PC-3 (cell line): Measurements from ENCODE around the gene TRIM38. TPM values are rescaled to one million over a fixed set of nuclear protein-coding genes. Genes with fewer than 3 reads are reported as not detected.

Experiments used
- ATAC-seq: fragments of 200-7000 bp; cut with Tn5 transposase; 2 replicates; pipeline ENCODE4 v1.9.1; 2020; ENCODE audit warnings: mild to moderate bottlenecking, moderate library complexity
- BruUV-seq: library from RNA; stranded (reverse); fragments of 400-500 nt; replicated peaks from 2 replicates; lab custom pipeline; 2021; lab: Mats Ljungman, UMichigan
- CTCF ChIA-PET: fragments of 300-600 bp; sonication (Branson Sonifier 250); formaldehyde crosslinking; loops from one replicate; lab custom pipeline; 2022; ENCODE audit warnings: antibody characterized with exemption; lab: Charles Lee
- POLR2A ChIA-PET: fragments of 300-600 bp; sonication (Branson Sonifier 250); formaldehyde crosslinking; loops from one replicate; lab custom pipeline; 2022; ENCODE audit warnings: antibody characterized with exemption; ENCODE audit not compliant: unreplicated experiment; lab: Charles Lee
- DNase-seq: peaks from one replicate; pipeline ENCODE4 v3.0.0-alpha.2; 2015
- H2AFZ ChIP-seq: fragments of 300-600 bp; sonication (generic); 2 replicates; pipeline ENCODE4 v1.6.0; 2016; ENCODE audit warnings: antibody characterized with exemption, low read length
- H3F3A ChIP-seq: fragments of 300-600 bp; sonication (generic); one replicate; pipeline ENCODE4 v1.6.0; 2017; ENCODE audit warnings: antibody characterized with exemption, low read length, control low read depth, mild to moderate bottlenecking; ENCODE audit not compliant: unreplicated experiment
- H3K27ac ChIP-seq: fragments of 300-600 bp; sonication (generic); 2 replicates; pipeline ENCODE4 v1.5.1; 2016; ENCODE audit warnings: mild to moderate bottlenecking, low read length
- H3K27me3 ChIP-seq: fragments of 300-600 bp; sonication (generic); 2 replicates; pipeline ENCODE4 v1.6.1; 2016; ENCODE audit warnings: low read length, mixed read lengths
- H3K36me3 ChIP-seq: fragments of 300-600 bp; sonication (generic); 2 replicates; pipeline ENCODE4 v1.6.1; 2016; ENCODE audit warnings: low read depth, mixed run types, low read length, mixed read lengths
- H3K4me1 ChIP-seq: fragments of 300-600 bp; sonication (generic); 2 replicates; pipeline ENCODE4 v1.5.1; 2016; ENCODE audit warnings: low read length; ENCODE audit not compliant: insufficient read depth
- H3K4me2 ChIP-seq: fragments of 300-600 bp; sonication (generic); 2 replicates; pipeline ENCODE4 v1.6.0; 2016; ENCODE audit warnings: low read length
- H3K4me3 ChIP-seq: fragments of 300-600 bp; sonication (generic); 2 replicates; pipeline ENCODE4 v1.5.1; 2016; ENCODE audit warnings: mild to moderate bottlenecking, low read length, mixed read lengths
- H3K79me2 ChIP-seq: fragments of 300-600 bp; sonication (generic); 2 replicates; pipeline ENCODE4 v1.6.1; 2017; ENCODE audit warnings: low read length, mixed read lengths
- H3K9ac ChIP-seq: fragments of 300-600 bp; sonication (generic); 2 replicates; pipeline ENCODE4 v1.6.0; 2016; ENCODE audit warnings: mild to moderate bottlenecking, low read length
- H3K9me2 ChIP-seq: fragments of 300-600 bp; sonication (generic); replicated peaks from 2 replicates; pipeline ENCODE4 v1.6.1; 2016; ENCODE audit warnings: mixed run types, low read length, mixed read lengths
- H3K9me3 ChIP-seq: fragments of 300-600 bp; sonication (generic); 2 replicates; pipeline ENCODE4 v1.6.1; 2016; ENCODE audit warnings: low read length, mixed read lengths
- H4K20me1 ChIP-seq: fragments of 300-600 bp; sonication (generic); 2 replicates; pipeline ENCODE4 v1.6.1; 2016; ENCODE audit warnings: low read length, mixed read lengths
- CTCF ChIP-seq: fragments of 300-600 bp; sonication (generic); conservative IDR thresholded peaks from 2 replicates; pipeline ENCODE4 v1.5.1; 2017; ENCODE audit warnings: antibody characterized with exemption, low read depth, mild to moderate bottlenecking, low read length
- EZH2 ChIP-seq: fragments of 300-600 bp; sonication (generic); IDR thresholded peaks from one replicate; pipeline ENCODE4 v1.6.1; 2017; ENCODE audit warnings: antibody characterized with exemption, mild to moderate bottlenecking, low read length; ENCODE audit not compliant: unreplicated experiment
- EZH2phosphoT487 ChIP-seq: fragments of 300-600 bp; sonication (generic); IDR thresholded peaks from 2 replicates; pipeline ENCODE4 v1.6.1; 2018; ENCODE audit warnings: mild to moderate bottlenecking, antibody characterized with exemption, low read length, borderline replicate concordance
- intact Hi-C: fragments of 100-400 bp; cut with micrococcal nuclease; formaldehyde crosslinking; loops from 2 replicates; pipeline ENCODE4 v1.9.0; 2023
- total RNA-seq: library from RNA; depleted of rRNA; stranded (reverse); fragments of >200 nt; gene quantifications from 2 replicates; pipeline ENCODE4 v1.2.3, GENCODE V29; 2014

TRIM38 gene
- total RNA-seq, 1 experiment from 2014 or later = 5.6 TPM

GRCh38 chr6:25953733-25954132 is 8.9 kb upstream of the TRIM38 start:
- Histone ChIP-seq H3K4me3 (no peak overlapping the region), H3K79me2 (no peaks in the 10 kb centered on the region), H3K9me3 (no peaks in the 10 kb centered on the region), H4K20me1 (no peaks in the 10 kb centered on the region), H3K4me1 (no peaks in the 10 kb centered on the region), H3K27me3 (no peaks in the 10 kb centered on the region), H3K36me3 (no peaks in the 10 kb centered on the region), H3K9me2 (no peaks in the 10 kb centered on the region), H3K27ac (no peak overlapping the region), H2AFZ (no peak overlapping the region), H3K9ac (no peak overlapping the region), H3F3A (no peaks in the 10 kb centered on the region), H3K4me2 (no peak overlapping the region)
- CTCF ChIA-PET = no interaction called here
- no peak for DNase-seq
- TF ChIP-seq EZH2phosphoT487 = no peak
- TF ChIP-seq CTCF = no peak
- no peak for TF ChIP-seq EZH2
- no TSS peak for BruUV-seq
- ATAC-seq = no peak
- POLR2A ChIA-PET = no interaction called here
- intact Hi-C loops = no loop called here

- Histone ChIP-seq H3K27ac (no peak overlapping the region), H3K9me2 (no peaks in the 10 kb centered on the region), H3K4me2 (no peak overlapping the region), H3K9ac (no peak overlapping the region), H3K36me3 (no peaks in the 10 kb centered on the region), H2AFZ (no peak overlapping the region), H3K4me3 (no peak overlapping the region), H3K4me1 (no peaks in the 10 kb centered on the region), H3K27me3 (no peaks in the 10 kb centered on the region), H3K9me3 (no peaks in the 10 kb centered on the region), H3F3A (no peaks in the 10 kb centered on the region), H3K79me2 (no peaks in the 10 kb centered on the region), H4K20me1 (no peaks in the 10 kb centered on the region)
- DNase-seq = peak; percentile 61
- ChIA-PET POLR2A (no interaction called here), CTCF (no interaction called here)
- ATAC-seq = peak; percentile 31
- intact Hi-C loops = no loop called here
- TF ChIP-seq EZH2phosphoT487 (no peak), EZH2 (no peak), CTCF (no peak)
- no TSS peak for BruUV-seq
Observed at GRCh38 chr6:25954756-25955155, 7.8 kb upstream of the TRIM38 start.

- intact Hi-C loops = no loop called here
- peaks cover 2% of the 10 kb centered on the region; the same call in 1 of the 2 replicates for H3K4me1 ChIP-seq
- no peak for TF ChIP-seq CTCF
- TF ChIP-seq EZH2 = no peak
- TF ChIP-seq EZH2phosphoT487 = no peak
- POLR2A ChIA-PET = no interaction called here
- no peaks in the 10 kb centered on the region for H3K36me3 ChIP-seq
- ATAC-seq = no peak
- no peaks in the 10 kb centered on the region for H4K20me1 ChIP-seq
- no peaks in the 10 kb centered on the region for H3K9me2 ChIP-seq
- no peaks in the 10 kb centered on the region for H3F3A ChIP-seq
- H3K9ac ChIP-seq = no peak overlapping the region
- no peak overlapping the region for H3K27ac ChIP-seq
- no TSS peak for BruUV-seq
- H3K9me3 ChIP-seq = no peaks in the 10 kb centered on the region
- CTCF ChIA-PET = no interaction called here
- no peak overlapping the region for H3K4me2 ChIP-seq
- no peak for DNase-seq
- H2AFZ ChIP-seq = no peak overlapping the region
- no peak overlapping the region for H3K4me3 ChIP-seq
- H3K79me2 ChIP-seq = no peaks in the 10 kb centered on the region
- no peaks in the 10 kb centered on the region for H3K27me3 ChIP-seq
Observed at GRCh38 chr6:25956226-25956625, 6.4 kb upstream of the TRIM38 start.
